OCI-M1 (cell line): ENCODE results near the gene FAM131C.
"Not testable (repeated sequence)": the region's sequence is repeated elsewhere in the genome, so short reads cannot be mapped to it uniquely, and the experiment has no call there.

Experiments
- DNase-seq: peaks from one replicate; lab custom pipeline; 2025; lab: John Stamatoyannopoulos, UW

The FAM131C gene

DNA sequence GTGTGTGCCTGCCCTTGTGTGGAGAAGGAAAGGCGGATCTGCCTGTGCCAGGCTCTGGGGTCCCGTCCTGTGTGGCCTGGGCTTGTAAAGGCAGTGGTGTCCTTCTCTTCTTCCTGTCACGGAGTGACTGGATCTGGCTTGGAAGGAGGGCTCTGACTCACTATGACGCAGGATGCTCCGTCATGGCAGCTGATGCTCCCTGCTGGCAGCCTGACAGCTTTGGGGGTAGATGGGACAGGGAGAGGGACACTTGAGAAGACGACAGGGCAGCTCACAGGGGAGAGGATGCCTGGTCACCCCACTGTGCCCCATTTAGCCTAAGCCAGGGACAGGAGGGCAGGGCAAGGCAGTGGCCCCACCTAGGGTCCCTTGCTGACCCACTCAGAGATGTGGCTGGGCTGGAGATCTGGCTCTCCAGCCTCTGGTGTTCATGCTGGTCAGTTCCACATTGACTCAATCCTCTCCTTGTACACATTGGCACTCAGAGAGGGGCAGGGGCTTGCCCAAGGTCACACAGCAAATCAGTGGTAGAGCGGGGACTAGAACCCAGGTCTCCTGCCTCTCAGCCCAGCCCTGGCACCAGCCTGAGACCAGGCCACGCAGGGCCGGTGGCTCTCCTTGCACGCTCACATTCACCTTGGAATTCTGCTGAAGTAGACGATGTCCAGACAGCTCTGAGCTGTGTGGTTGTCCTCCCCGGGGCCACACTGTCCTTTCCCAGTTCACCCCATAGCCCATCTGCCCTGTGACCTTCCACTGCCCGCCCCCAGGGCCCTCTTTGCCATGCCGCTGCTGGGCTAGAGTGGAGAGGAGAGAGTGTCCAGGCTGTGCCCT lies 2.8 kb upstream of the FAM131C start:
- no peak for DNase-seq

DNA sequence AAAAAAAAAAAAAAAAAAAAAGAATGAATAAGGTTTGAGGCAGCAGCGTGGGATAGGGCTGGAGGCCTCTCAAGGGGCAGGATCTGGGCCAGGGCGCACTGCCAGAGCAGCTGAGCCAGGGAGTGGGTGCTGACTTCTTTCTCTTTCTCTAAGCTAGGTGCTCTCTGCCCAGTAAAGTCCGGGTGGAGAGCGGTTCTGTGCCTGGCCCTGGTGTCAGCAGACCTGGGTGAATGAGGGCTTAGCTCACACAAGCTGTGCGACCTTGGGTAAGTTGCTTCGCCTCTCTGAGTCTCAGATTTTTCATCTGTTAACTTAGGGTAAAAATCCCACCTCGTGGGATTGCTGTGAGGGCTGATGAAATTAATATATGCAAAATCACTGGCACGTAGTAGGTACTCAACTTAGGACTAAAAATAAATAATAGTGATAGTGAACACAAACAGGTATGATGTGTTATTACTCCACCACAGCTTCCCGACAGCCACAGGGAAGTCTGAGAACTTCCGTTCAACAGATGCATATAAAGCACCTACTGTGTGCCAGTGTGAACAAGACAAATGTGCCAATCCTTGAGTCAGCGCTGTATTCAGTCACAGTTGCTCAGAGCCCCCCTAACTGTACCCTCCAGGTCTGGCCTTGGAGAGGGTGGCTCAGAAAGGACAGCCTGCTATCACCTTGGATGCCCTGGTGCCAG lies 2.0 kb upstream of the FAM131C start:
- no peak for DNase-seq

DNA sequence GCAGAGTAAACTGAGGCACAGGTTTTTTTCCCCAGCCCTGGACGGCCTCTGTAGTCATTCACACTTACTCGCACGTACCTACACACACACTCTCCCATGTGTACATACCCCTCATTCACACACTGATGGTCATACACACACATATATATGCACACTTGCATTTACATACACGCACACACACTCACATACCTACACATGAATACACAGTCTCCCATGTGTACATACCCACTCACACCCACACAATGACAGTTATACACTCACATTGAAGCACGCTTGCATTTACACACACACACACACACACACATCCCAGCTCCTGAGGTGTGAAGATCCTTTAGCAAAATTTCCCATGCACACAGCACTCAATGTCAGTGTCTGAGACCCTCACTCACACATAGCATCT lies 766 bp upstream of the FAM131C start:
- DNase-seq, result no peak

DNA sequence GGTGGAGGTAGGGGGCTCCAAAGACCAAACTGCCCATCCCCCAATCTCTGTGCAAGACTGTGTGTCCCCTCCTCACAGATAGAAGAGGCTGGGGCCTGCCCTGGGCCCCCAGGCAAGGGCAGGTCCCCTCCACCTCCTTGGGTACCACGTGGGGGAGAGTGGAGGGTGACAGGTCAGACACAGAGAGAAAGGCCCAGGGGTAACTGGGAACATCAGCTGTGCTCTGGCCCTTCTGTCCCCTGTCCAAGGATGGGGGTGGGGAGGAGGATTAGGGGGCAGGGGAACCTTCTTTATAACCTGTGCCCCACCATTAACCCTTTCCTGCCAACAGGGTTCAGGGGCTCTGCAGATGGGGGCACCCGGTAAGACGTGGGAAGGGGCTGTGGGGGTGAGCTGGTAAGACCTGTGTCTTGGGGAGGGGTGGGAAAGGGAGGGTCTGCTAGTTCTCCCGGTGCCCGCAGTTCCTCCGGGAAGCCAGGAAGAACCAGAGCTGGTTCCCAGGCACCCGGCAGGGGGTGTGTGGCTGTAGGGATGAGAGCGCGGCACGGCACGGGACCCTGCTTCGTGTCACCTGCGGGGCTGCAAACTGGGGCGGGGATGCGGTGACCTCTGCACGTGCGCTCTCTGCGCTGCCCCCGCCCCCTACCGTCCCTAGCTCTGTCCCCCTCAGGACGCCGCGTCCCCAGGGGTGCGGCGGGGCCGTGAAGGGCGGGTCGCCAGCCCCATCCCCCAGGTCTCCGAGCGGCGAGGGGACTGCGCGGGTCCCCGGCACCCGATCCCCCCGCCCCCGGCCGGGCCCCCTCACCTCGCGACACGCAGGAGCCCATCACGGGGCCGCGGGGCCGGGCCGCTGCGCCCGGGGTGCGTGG lies 601 bp downstream of the FAM131C start:
- DNase-seq, result no peak

DNA sequence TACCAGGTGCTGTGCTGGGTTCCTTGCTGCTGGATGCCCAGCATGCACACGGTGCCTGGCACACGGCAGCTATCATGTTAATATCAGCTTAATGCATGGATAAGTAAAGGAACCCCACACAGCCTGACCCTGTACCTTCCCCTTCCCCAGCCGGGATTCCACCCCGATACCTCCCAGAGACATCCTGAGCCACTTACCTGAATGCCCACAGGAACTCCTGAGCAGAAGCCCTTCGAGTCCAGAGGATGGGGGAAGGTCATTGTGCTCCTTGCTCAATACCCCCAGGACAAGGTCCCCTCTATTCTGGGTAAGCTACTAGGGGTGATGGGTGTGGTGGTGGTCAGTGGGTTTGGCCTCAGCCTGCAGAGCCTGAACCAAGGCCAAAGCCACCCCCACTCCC lies 1.4 kb downstream of the FAM131C start:
- DNase-seq, result no peak

DNA sequence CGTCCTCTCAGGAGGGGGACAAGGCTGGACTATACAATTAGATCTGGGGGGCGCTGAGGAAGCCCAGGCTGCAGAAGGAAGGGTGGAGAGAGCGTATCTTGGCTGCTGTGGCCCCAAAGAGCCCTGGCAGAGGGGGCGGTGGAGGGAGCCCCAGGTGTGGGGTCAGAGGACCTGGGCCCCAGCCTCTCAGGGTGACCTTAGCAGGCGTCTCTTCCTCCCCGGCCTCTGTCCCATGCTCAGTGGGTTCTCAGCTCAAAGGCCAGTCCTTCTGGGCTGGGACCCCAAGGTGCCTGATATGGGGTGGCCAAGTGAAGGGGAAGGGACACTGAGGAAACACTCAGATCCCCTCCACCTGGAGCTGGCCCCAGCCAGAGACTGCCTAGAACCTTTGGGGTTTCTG lies 1.8 kb downstream of the FAM131C start:
- no peak for DNase-seq

DNA sequence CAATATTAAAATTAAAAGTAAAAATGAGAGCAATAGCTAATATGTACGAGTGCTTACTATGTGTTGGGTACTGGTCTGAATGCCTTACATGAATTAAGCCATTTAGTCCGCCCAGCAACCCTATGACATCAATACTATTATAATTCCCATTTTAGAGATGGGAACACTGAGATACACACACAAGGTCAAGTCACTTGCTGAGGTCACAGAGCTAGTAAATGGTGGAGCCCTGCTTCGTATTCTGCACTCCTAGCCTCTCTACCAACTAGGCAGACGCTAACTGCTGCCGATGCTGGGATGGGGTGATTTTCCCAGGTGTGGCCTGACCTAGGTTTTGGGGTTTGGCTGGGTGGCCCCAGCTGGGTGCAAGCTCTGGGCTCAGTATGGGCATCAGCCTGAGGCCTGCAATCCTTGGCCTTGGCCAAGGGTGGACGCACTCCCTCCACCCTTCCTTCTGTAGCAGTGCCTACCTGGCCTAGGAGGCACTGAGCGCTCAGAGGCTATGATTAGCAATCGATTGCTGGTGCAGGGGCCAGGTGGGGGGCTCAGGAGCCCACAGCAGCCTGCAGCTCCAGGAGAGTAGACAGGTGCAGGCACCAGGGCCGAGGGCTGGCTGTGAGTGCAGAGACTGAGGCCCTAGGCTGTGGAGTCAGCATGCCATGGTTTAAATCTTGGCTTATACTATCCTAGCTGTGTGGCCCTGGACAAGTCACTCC lies 2.7 kb downstream of the FAM131C start:
- no peak for DNase-seq

DNA sequence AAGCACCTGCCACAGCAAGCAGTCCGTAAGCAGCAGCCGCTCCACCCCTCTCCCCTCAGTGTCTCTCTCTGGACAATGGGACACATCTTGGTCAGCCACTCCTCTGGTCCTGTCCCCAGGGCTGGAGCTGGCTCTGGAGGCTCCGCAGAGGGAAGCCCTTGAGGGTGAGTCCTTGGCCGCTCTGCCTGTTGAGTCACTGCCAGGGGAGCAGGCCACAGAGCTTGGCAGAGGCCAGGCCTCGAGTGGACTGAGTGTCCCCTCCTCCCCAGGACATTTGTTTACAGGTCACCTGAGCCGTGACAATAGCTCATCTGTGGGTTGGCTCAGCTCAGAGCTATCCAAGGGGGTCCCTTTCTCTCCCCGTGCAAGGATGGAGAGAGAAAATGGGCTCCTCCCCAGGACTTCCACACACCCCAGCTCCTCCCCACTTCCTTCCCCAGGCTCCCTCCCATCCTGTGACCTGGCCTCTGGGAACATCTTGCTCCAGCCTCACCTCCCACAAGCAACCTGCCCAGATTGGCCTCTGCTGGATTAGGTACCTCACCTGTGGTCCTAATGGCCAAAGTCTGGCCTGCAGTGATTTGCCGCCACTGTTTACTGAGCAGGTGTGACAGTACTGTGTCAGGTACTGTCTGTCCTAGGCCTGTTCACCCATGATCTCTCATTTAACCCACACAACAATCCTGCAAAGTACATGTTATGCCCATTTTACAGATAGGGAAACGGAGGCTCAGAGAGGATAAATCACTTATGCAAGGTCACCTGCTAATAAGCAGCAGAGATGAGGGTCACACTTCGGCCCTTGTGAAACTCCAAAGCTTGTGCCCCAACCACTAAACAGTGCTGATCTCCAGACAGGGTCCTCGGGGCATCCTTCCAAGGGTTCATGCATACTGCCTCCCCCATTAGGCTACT lies 4.8 kb downstream of the FAM131C start:
- no peak for DNase-seq

DNA sequence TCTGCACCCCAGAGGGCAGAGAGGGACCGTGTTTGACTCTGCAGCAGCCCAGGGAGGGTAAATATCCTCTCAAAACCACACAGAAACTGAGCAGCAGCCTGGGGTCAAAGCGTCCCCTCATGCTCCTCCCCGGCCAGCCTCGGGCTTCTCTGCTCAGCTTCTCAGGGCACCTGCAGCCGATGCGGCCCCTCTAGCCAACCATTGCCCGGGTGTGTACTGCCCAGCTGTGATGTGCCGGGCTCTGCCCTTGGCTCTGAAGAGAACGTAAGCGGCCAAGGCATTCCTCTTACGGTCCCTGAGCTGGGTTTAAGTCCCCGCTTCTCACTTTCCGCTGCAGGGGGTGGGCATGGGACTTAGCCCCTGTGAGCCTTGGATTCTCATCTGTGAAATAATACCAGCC lies 5.5 kb downstream of the FAM131C start:
- DNase-seq, result no peak

DNA sequence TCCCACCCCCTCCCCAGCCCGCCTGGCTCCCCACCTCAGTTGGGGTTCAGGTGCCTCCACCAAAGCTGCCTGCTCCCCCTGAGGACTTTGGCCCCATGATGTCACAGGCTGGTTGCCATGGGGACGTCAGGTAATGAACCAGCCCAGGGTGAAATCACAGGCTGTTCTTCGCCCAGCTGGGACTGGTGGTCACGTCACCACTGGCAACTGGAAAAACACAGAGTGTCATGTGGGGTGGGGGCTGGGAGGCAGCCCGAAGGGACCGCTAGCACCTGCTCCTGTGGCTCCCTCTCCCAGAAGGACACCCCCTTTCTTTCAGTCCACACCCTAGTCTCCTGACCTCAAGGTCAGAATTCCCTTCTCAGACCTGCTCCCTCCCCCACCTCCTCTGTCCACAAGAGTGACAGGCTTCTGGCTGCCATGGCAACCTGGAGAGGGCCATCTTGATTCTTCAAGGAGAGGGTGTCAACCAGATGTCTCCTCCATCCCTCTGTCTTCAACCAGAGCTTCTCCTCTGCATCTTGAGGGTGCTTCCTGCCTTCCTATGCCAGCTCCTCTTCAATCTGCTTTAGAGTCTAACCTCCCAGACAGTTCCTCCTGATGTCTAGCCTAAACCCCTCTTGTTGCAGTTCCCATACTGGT lies 6.2 kb downstream of the FAM131C start:
- DNase-seq, result no peak

DNA sequence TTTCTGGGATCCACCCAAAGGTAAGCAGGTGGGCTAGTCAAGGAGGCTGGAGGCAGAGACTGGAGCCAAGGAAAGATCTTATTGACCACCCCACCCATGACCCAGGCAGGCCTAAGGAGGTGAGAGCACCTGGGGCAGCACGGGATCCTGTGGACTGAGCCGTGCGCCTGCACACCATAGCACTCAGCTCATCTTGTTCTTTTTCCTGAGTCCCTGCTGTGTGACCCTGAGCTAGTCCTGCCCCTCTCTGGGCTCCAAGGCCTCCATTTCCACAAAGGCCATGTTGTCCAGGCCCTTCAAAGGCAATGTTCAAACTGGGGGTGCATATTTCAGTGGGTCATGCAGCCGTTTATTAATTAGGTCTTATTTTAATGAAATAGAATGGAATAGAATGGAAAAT lies 7.2 kb downstream of the FAM131C start:
- DNase-seq, result no peak

DNA sequence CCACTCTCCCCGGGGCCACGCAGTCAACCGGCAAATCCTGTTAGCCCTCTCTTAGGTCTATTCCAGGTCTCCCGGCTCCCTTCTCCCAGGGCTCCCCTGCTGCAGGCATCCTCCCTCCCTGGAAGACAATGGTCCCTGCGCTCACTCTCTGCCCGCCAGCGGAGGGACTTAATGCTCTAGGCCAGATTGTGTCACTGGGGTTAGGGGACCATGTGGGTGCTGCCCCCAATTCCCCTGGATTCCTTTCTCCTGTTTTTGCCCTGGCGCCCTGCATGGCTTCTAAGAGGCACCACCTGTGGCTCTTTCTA lies 8.2 kb downstream of the FAM131C start:
- no peak for DNase-seq

DNA sequence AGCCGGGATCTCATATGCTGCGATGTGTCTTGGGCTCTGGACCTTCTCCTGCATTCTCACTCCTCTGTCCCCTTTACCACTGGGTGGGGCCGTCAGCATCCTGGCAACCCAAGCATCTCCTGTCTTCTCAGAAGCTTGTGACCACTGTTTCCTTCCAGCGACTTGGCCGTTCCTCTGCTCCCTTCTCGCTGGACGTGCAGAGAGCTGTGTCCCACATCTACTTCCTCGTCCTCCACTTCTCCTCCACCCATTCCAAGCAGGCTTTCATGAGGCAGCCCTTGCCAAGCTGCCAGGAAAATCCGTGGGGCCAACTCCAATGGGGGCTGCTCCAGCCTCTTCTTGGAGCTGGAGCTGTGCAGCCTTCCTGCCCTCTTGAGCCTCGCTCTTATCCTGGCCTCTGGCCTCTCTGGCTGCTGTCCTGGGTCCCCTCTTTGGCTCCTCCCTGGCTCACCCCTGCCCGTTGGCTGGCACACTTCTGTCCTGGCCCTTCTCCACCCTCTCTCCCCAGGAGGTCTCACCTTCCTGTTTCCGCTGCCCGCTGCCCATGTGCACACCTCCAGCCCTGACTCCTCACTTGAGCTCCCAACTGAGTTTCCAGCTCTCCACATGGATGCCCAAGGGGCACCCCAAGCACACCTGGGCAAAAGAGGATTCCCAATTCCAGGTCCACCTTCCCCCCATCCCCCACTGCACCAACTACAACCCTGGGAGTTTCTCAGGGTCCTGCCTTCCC lies 8.7 kb downstream of the FAM131C start:
- no peak for DNase-seq

DNA sequence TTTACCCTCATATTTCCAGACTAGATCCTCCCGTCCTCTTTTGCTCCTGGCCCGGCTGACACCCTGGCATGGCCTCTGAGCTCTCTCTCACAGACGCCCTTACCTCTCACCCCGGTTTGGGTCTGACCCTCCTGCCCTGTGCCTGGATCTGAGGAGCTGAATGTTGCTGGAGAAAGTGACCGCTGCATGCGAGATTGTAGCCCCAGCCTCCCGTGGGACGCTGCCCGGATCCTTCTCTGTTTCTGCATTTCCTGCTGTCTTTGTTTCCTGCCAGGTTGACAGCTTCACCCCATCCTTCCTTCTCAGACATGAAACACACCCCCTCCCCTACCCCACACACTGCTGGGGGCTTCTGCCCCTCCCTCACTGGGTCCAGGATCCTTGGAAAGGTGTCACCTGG lies 9.5 kb downstream of the FAM131C start:
- DNase-seq, result no peak

DNA sequence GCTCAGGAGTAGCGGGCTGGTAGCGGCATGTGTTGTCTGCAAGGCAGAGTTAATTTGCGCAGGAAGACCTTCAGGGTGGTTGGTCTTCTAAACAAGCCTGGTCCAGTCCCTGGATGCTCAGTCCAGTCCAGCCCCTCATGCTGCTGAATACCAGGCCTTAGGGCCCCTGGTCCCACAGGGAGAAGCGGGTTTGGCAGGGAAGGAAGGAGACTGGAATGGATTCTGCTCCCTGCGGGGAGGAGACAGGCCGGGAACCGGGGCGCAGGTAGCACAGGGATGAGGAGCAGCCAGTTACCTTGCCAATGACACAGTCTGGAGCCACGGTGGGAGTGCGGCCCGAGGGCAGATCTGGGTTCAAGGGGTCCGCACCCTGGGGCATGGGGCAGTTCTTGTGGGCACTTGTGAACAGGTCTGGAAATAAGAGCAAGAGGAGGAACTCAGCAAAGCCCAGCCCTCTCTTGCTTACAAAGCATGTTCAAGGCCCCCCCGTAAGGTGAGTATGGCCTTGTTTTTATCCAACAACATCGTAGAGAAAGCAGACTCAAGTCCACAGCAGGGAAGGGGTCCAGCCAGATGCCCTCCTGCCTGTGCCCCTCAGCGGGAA lies 10.1 kb downstream of the FAM131C start:
- no peak for DNase-seq

DNA sequence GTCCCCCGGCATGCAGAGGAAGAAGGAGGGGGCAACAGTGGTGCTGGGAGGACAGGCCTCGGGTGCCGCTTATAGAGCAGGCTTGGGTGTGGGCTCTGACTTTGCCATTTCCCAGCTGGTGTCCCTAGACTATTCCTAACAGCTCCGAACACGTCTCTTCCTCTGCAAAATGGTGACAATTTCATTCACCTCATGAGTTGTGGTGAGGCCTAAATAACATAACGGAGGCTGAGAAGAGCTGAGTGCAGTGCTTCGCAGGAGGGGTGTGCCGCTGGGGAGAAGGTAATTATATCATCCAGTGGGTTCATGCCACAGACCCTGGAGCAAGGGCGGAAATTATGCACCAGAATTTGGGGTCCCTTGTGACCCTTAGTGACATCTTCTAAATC lies 10.8 kb downstream of the FAM131C start:
- not testable (repeated sequence) for DNase-seq

DNA sequence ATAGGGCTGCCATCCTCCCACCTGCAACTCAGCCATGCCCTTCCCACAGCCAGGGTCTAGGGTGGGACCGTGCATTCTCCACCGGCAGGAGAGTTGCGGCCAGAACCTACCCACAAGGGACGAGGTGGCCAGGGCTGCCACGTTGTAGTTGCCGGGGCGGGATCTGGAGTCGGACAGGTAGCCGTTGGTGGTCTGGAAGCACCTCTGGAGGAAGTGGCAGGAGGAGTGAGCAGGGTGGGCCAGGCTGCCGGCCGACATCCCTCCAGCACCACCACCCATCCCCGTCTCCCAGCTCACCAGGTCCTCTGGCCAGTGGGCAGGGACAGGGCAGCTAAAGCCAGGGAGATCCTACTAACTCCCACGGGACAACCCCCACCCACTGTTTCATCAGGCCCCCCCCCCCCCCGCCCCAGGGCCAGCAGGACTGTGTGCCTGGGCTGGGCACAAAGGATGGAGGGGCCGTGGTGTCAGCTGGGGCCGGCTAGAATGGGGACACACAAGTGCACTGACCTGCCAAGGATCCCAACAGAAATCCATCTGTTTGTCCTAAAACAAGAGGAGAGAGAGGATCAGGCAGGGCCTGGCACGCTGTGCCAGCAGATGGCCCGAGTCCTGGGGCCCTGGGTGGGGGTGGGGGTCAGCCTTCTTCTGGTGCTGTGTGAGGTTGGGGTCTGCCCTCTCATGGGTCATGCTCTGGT lies 11.3 kb downstream of the FAM131C start:
- not testable (repeated sequence) for DNase-seq

DNA sequence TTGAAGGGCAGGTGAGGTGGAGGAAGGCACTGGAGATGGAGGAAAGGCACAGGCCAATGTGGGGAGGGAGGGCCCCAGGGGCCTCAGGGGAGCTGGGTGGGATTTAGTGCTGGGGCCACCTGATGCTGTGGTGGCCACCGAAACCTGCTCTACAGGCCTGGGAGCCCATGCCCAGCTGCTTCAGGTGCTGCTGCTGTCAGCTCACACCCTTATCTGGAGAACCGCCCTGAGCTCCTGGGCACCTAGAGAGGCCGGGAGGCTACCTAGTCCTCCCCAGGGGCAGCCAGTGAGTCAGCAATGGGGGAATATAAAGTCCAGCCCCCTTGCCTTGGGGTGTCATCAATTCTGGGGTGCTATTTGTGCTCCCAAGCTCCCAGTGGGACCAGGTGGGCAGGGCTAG lies 12.2 kb downstream of the FAM131C start:
- DNase-seq, result no peak
